ENCODE measurements around the gene TPRG1. TPM values are rescaled to one million over a fixed set of nuclear protein-coding genes. Genes with fewer than 3 reads are reported as not detected.

TPRG1 gene
- total and polyA plus RNA-seq, 2 donors (not counting 3 experiments of a cell fraction or from before 2014, with no cell fraction given) = 0.30 TPM; not detected in 1

GRCh38 chr3:189168711-189169110 is 3.1 kb upstream of the TPRG1 start:
- H3K9ac ChIP-seq (replicated peaks; ENCODE audit: extremely low read depth, insufficient read depth, low read length) = no peak overlapping the region
- H3K27me3 ChIP-seq (ENCODE audit: control insufficient read depth in 2 of 2, insufficient read depth in 2 of 2, low read length in 2 of 2) = peaks cover 0 to 2% of the 10 kb centered on the region in 2 experiments
- no peaks in the 10 kb centered on the region for H4K20me1 ChIP-seq (replicated peaks; ENCODE audit: control insufficient read depth, extremely low read depth, insufficient read depth, low read length)
- H3K4me3 ChIP-seq (replicated peaks in 1 of 3; ENCODE audit: insufficient read depth in 1 of 3, low read depth in 1 of 3, low read length in 3 of 3) = no peak overlapping the region
- no peaks in the 10 kb centered on the region for H3K4me1 ChIP-seq (ENCODE audit: control insufficient read depth, extremely low read depth, insufficient read depth, low read length)
- no peak for TF ChIP-seq EZH2 (IDR thresholded peaks at IDR 0.05; ENCODE audit: borderline replicate concordance, low read depth, low read length, severe bottlenecking)
- TF ChIP-seq FOS (IDR thresholded peaks at IDR 0.05; ENCODE audit: borderline replicate concordance, insufficient read depth, low read length) = no peak
- TF ChIP-seq POLR2A (IDR thresholded peaks at IDR 0.05; ENCODE audit: low read depth, low read length) = no peak
- dilution Hi-C loops (cut with MboI; ENCODE audit: extremely low pct_ligation_motif_present, low sequenced_read_pairs) (no loop called here), intact Hi-C loops (cut with micrococcal nuclease) (no loop called here)
- no peaks in the 10 kb centered on the region for H3K9me1 ChIP-seq (replicated peaks; ENCODE audit: control insufficient read depth, extremely low read depth, insufficient read depth, low read length)
- no peak overlapping the region for H2AFZ ChIP-seq (ENCODE audit: low read depth, low read length)
- no peaks in the 10 kb centered on the region for H3K9me3 ChIP-seq (replicated peaks; ENCODE audit: control insufficient read depth, insufficient read depth, low read length)
- POLR2A ChIA-PET = no interaction called here
- DNase-seq (ENCODE audit: low read depth, low spot score) (no peak), FAIRE-seq (no peak)
- no peaks in the 10 kb centered on the region for H3K79me2 ChIP-seq (ENCODE audit: control insufficient read depth, insufficient read depth, low read length)
- no peak overlapping the region for H3K4me2 ChIP-seq (ENCODE audit: insufficient read depth, low read length)
- no peak overlapping the region for H3K27ac ChIP-seq (ENCODE audit: insufficient read depth, low read depth, low read length)
- BruUV-seq (replicated peaks) = no TSS peak
- H3K36me3 ChIP-seq (ENCODE audit: control insufficient read depth in 2 of 2, extremely low read depth in 1 of 2, insufficient read depth in 2 of 2, low read length in 2 of 2) = no peaks in the 10 kb centered on the region
- CTCF ChIA-PET = no interaction called here

GRCh38 chr3:189169728-189170127 is 2.0 kb upstream of the TPRG1 start:
- no peak overlapping the region for H3K4me3 ChIP-seq (replicated peaks in 1 of 3; ENCODE audit: insufficient read depth in 1 of 3, low read depth in 1 of 3, low read length in 3 of 3)
- H4K20me1 ChIP-seq (replicated peaks; ENCODE audit: control insufficient read depth, extremely low read depth, insufficient read depth, low read length) = no peaks in the 10 kb centered on the region
- no peak for FAIRE-seq
- no peak for TF ChIP-seq EZH2 (IDR thresholded peaks at IDR 0.05; ENCODE audit: borderline replicate concordance, low read depth, low read length, severe bottlenecking)
- TF ChIP-seq CTCF (IDR thresholded peaks at IDR 0.05; ENCODE audit: extremely low read depth in 1 of 2, insufficient read depth in 1 of 2, low read depth in 1 of 2, low read length in 2 of 2) = no peak
- TF ChIP-seq FOS (IDR thresholded peaks at IDR 0.05; ENCODE audit: borderline replicate concordance, insufficient read depth, low read length) = no peak
- TF ChIP-seq MAX (IDR thresholded peaks at IDR 0.05; ENCODE audit: insufficient read depth, insufficient read length) = no peak
- TF ChIP-seq POLR2AphosphoS5 (IDR thresholded peaks at IDR 0.05; ENCODE audit: insufficient read depth, low read depth, low read length) = no peak
- TF ChIP-seq POLR2A (IDR thresholded peaks at IDR 0.05; ENCODE audit: low read depth, low read length) = no peak
- no peak for TF ChIP-seq MYC (IDR thresholded peaks at IDR 0.05; ENCODE audit: low read depth, low read length)
- TF ChIP-seq GATA2 (IDR thresholded peaks at IDR 0.05; ENCODE audit: insufficient read depth, insufficient read length, low read depth, low read length) = no peak
- TF ChIP-seq JUN (IDR thresholded peaks at IDR 0.05; ENCODE audit: borderline replicate concordance, insufficient read depth, insufficient read length, low read depth) = no peak
- no peak overlapping the region for H3K27ac ChIP-seq (ENCODE audit: insufficient read depth, low read depth, low read length)
- H3K9me1 ChIP-seq (replicated peaks; ENCODE audit: control insufficient read depth, extremely low read depth, insufficient read depth, low read length) = no peaks in the 10 kb centered on the region
- peaks cover 0 to 2% of the 10 kb centered on the region in 2 experiments for H3K27me3 ChIP-seq (ENCODE audit: control insufficient read depth in 2 of 2, insufficient read depth in 2 of 2, low read length in 2 of 2)
- H3K79me2 ChIP-seq (ENCODE audit: control insufficient read depth, insufficient read depth, low read length) = no peaks in the 10 kb centered on the region
- dilution Hi-C loops (cut with MboI; ENCODE audit: extremely low pct_ligation_motif_present, low sequenced_read_pairs) = no loop called here
- BruUV-seq (replicated peaks) = no TSS peak
- DNase-seq (ENCODE audit: low read depth, low spot score) = no peak
- H3K4me1 ChIP-seq (ENCODE audit: control insufficient read depth, extremely low read depth, insufficient read depth, low read length) = no peaks in the 10 kb centered on the region
- POLR2A ChIA-PET = no interaction called here
- CTCF ChIA-PET = interaction anchor here (0.6 kb wide), 1 partner anchor 779 kb away, joined by 3 read pairs; no protein-coding TSS in a partner anchor
- H3K4me2 ChIP-seq (ENCODE audit: insufficient read depth, low read length) = no peak overlapping the region
- no peaks in the 10 kb centered on the region for H3K9me3 ChIP-seq (replicated peaks; ENCODE audit: control insufficient read depth, insufficient read depth, low read length)
- no peaks in the 10 kb centered on the region for H3K36me3 ChIP-seq (ENCODE audit: control insufficient read depth in 2 of 2, extremely low read depth in 1 of 2, insufficient read depth in 2 of 2, low read length in 2 of 2)
- intact Hi-C loops (cut with micrococcal nuclease) = loop anchor here (5.0 kb wide), 1 partner anchor 63 kb away; no protein-coding TSS in a partner anchor
- no peak overlapping the region for H2AFZ ChIP-seq (ENCODE audit: low read depth, low read length)
- no peak overlapping the region for H3K9ac ChIP-seq (replicated peaks; ENCODE audit: extremely low read depth, insufficient read depth, low read length)

Data from endothelial cell of umbilical vein (primary cell).